Measurements from ENCODE around the gene ADA. TPM values are rescaled to one million over a fixed set of nuclear protein-coding genes. Genes with fewer than 3 reads are reported as not detected.
"Not testable (repeated sequence)": the region's sequence is repeated elsewhere in the genome, so short reads cannot be mapped to it uniquely, and the experiment has no call there.

ADA gene
- total RNA-seq, 1 donor: 14.4 TPM

GRCh38 chr20:44596876-44597275 lies 54.6 kb downstream of the ADA start:
- Histone ChIP-seq H3K9me3 (ENCODE audit: low read depth, low read length) (no peaks in the 10 kb centered on the region), H3K4me3 (ENCODE audit: low read length) (no peak overlapping the region), H3K27me3 (ENCODE audit: insufficient read depth, low read length) (no peaks in the 10 kb centered on the region), H3K4me1 (ENCODE audit: insufficient read depth, low read length) (peaks cover 75% of the 10 kb centered on the region)

GRCh38 chr20:44596010-44596409 lies 55.5 kb downstream of the ADA start:
- no peaks in the 10 kb centered on the region for H3K27me3 ChIP-seq (ENCODE audit: insufficient read depth, low read length)
- peaks cover 72% of the 10 kb centered on the region for H3K4me1 ChIP-seq (ENCODE audit: insufficient read depth, low read length)
- no peaks in the 10 kb centered on the region for H3K9me3 ChIP-seq (ENCODE audit: low read depth, low read length)
- H3K4me3 ChIP-seq (ENCODE audit: low read length): no peak overlapping the region

- no peaks in the 10 kb centered on the region for H3K27me3 ChIP-seq (ENCODE audit: insufficient read depth, low read length)
- no peaks in the 10 kb centered on the region for H3K9me3 ChIP-seq (ENCODE audit: low read depth, low read length)
- H3K4me3 ChIP-seq (ENCODE audit: low read length): no peak overlapping the region
- peaks cover 59% of the 10 kb centered on the region for H3K4me1 ChIP-seq (ENCODE audit: insufficient read depth, low read length)
These were observed 56.8 kb downstream of the ADA start for GRCh38 chr20:44594730-44595129.

DNA sequence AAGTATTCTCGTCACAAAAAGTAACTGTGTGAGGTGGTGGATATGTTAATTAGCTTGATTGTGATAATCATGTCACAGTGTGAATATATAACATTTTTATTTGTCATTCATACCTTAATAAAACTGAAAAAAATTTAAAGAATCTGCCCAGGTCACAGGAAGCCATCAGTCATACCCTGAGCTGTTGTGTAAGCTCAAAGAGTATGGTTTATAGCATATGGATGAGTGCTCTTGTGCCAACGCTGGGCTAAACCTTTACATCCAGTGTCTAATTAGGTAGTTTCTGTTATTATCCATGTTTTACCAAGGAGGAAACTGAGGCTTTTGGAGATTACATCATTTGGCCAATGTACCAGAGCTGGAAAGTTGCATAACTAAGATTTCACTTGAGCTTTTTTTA lies 57.7 kb downstream of the ADA start:
- Histone ChIP-seq H3K4me1 (ENCODE audit: insufficient read depth, low read length) (peaks cover 49% of the 10 kb centered on the region), H3K27me3 (ENCODE audit: insufficient read depth, low read length) (no peaks in the 10 kb centered on the region), H3K4me3 (ENCODE audit: low read length) (no peak overlapping the region), H3K9me3 (ENCODE audit: low read depth, low read length) (no peaks in the 10 kb centered on the region)

DNA sequence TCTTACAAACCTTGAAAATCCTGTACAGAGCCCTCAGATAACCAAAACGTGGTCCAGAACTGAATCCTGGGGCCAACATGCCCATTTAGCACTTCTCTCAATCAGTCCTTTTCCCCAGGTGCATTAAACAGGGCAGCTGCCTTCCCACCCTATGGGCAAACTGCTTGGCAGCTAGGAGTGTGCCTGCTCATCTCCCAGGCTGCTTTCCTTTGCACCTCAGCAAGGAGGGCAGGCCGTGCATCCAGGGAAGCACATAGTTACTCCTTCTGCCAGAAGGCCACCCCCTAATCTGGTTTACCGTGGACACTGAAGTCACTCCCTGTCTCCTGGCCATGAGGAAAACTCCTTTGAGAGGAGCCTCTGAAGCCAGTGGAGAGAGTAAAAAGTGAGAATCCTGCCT lies 59.1 kb downstream of the ADA start:
- Histone ChIP-seq H3K27me3 (ENCODE audit: insufficient read depth, low read length) (no peaks in the 10 kb centered on the region), H3K9me3 (ENCODE audit: low read depth, low read length) (no peaks in the 10 kb centered on the region), H3K4me1 (ENCODE audit: insufficient read depth, low read length) (peaks cover 41% of the 10 kb centered on the region), H3K4me3 (ENCODE audit: low read length) (no peak overlapping the region)

GRCh38 chr20:44590980-44591778 lies 60.3 kb downstream of the ADA start:
- peaks cover 42% of the 10 kb centered on the region for H3K4me1 ChIP-seq (ENCODE audit: insufficient read depth, low read length)
- no peaks in the 10 kb centered on the region for H3K27me3 ChIP-seq (ENCODE audit: insufficient read depth, low read length)
- no peak overlapping the region for H3K4me3 ChIP-seq (ENCODE audit: low read length)

DNA sequence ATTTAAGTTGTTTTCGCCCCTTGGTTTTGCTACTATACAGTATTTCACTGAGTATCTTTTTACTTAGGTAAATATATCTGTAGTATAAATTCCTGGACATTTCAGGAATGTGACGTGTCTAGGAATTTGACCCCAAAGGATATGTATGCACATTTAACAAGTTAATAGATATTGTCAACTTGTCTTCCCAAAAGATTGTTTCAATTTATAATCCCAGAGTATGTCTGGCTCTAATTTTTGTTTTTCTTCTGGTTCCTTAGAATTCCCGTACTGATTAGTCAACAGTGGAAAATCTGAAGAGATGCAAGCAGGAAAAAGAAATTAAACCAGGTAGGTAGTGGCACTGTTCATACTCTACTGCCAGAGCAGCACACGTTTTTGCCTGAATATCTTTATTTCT lies 62.0 kb downstream of the ADA start:
- no peaks in the 10 kb centered on the region for H3K27me3 ChIP-seq (ENCODE audit: insufficient read depth, low read length)
- H3K9me3 ChIP-seq (ENCODE audit: low read depth, low read length): no peaks in the 10 kb centered on the region
- H3K4me1 ChIP-seq (ENCODE audit: insufficient read depth, low read length): peaks cover 50% of the 10 kb centered on the region

More at GRCh38 chr20:44590980-44591778, 60.3 kb downstream of the ADA start:
- no peaks in the 10 kb centered on the region for H3K9me3 ChIP-seq (ENCODE audit: low read depth, low read length)

DNA sequence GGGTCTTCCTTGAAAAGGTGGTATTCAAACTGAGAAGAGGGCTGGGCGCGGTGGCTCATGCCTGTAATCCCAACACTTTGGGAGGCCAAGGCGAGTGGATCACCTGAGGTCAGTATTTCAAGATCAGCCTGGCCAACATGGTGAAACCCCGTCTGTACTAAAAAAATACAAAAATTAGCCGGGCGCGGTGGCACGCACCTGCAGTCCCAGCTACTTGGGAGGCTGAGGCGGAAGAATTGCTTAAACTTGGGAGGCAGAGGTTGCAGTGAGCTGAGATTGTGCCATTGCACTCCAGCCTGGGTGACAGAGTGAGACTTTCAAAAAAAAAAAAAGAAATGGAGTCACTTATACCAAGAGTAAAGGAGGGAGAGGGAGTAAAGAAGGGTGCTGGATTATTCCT lies 63.2 kb downstream of the ADA start:
- H3K4me3 ChIP-seq (ENCODE audit: low read length); H3K27me3 ChIP-seq (ENCODE audit: insufficient read depth, low read length); H3K9me3 ChIP-seq (ENCODE audit: low read depth, low read length): not testable (repeated sequence)
- peaks cover 38% of the 10 kb centered on the region for H3K4me1 ChIP-seq (ENCODE audit: insufficient read depth, low read length)

More for the DNA sequence above, 62.0 kb downstream of the ADA start:
- H3K4me3 ChIP-seq (ENCODE audit: low read length): no peak overlapping the region

DNA sequence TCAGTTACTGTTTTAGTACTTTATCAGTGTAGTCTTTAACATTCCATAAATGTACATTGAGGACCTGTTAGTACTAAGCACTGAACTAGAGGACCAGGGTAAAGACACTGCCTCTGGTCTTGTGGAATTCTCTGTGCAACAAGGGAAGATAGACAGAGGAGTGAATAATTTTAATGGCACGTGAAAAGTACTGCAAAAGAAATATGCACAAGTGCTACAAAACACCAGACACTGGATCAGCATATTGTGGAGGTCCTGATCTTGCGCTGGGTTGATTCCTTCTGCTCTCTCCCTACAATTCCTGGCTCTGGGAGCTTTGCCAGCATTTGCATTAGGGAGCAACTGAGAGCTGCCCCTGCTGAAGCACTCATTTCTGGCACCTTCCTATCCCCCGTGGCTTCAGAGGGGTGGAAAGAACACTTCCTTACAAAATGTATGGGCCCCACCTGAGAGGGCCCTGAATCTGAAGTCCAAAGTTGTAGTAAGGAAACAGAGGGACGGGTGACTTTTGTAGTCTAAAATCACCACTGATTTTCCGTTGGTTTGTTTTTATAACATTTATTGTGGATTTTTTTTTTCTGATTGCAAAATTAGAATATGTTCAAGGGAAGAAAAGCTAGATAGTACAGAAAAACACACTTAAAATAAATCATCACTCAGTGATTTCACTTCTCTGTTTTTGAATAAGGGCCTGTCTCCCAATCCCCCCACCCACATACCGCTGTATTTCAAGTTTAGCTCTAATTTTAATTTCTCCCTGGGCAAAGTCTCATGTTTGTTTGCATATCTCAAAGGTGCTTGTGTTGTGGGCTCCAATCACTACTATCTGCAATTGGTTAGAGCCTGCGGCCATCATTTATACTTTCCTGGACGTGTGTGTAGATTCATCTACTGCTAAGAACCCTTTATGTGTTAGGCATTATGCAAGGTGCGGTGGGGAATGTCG lies 64.2 kb downstream of the ADA start:
- no peak overlapping the region for H3K4me3 ChIP-seq (ENCODE audit: low read length)
- H3K27me3 ChIP-seq (ENCODE audit: insufficient read depth, low read length): no peaks in the 10 kb centered on the region
- H3K4me1 ChIP-seq (ENCODE audit: insufficient read depth, low read length): peaks cover 43% of the 10 kb centered on the region
- no peaks in the 10 kb centered on the region for H3K9me3 ChIP-seq (ENCODE audit: low read depth, low read length)

DNA sequence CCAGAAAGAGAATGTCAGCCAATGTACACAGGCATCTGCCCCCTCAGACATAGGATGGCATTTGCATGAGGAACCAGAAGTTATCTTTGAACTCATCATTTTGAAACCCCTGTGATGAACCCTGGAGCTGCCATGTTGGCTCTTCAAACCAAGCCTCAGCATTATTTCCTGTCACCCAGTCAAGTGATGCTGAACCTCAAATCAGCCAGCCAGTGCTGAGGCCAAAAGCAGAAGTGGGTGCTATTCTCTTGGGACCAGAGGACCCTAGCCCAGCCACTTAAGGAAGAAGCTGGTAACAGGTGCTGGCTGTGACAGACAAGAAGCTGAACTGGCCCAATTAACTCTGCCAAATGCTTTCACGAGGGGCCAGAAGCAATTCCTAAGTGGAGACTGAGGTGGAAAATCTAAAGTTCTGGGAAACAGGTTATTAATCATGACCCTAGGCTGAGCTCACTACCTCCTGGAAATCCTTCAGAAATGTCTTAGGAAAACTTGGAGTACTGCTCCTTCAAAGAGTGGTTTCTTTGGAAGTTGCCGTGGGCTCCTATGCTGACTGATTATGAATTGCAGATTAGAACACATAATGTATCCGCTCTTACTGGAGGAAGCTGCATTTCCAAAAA lies 65.1 kb downstream of the ADA start:
- no peaks in the 10 kb centered on the region for H3K9me3 ChIP-seq (ENCODE audit: low read depth, low read length)
- H3K27me3 ChIP-seq (ENCODE audit: insufficient read depth, low read length): no peaks in the 10 kb centered on the region
- peaks cover 48% of the 10 kb centered on the region for H3K4me1 ChIP-seq (ENCODE audit: insufficient read depth, low read length)
- no peak overlapping the region for H3K4me3 ChIP-seq (ENCODE audit: low read length)

DNA sequence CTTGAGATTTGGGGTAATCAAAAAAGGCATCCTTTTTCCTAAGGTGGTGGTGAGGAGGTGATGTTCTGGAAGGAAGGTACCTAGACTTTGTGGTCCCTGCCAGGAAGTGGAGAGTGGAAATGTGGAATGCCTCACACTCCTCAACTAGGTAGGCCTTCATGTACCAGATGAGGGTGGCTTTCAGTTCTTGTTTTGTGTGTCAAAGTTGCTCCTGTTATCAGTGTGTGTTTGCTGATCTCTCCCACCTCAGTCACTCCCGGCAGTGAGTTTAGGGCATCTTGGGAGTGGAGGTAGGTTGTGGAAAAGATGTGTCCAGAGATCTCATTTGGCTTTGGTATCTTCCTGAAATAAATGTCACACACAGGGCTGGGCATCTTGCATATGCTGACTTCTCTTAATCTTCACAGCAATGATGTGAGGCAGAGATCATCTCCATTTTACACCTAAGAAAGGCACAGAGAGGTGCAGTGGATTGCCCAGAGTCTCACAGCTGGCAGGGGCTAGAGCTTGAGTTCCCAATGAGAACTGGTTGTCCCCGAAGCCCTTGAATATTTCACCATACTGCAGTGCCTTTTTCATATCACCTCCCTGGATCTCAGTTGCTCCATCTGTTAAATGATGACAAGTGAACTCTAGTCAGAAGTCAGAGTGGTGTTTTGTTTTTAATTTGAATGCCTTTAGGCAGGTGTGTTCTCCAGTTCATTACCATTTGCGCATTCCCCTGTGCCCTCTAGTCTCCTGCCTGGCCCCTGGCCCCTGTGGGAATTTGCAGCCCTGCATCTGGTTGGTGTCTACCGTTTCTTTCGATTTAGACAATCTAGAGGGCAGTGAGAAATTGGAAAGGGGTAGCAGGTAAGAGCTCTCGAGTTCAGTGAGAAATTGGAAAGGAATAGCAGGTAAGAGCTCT lies 66.2 kb downstream of the ADA start:
- Histone ChIP-seq H3K27me3 (ENCODE audit: insufficient read depth, low read length) (no peaks in the 10 kb centered on the region), H3K4me3 (ENCODE audit: low read length) (no peak overlapping the region), H3K4me1 (ENCODE audit: insufficient read depth, low read length) (peaks cover 50% of the 10 kb centered on the region), H3K9me3 (ENCODE audit: low read depth, low read length) (no peaks in the 10 kb centered on the region)

- Histone ChIP-seq H3K9me3 (ENCODE audit: low read depth, low read length) (no peaks in the 10 kb centered on the region), H3K27me3 (ENCODE audit: insufficient read depth, low read length) (no peaks in the 10 kb centered on the region), H3K4me1 (ENCODE audit: insufficient read depth, low read length) (peaks cover 58% of the 10 kb centered on the region), H3K4me3 (ENCODE audit: low read length) (no peak overlapping the region)
These were observed 67.3 kb downstream of the ADA start for GRCh38 chr20:44584162-44584561.

GRCh38 chr20:44583157-44583556 lies 68.3 kb downstream of the ADA start:
- H3K4me1 ChIP-seq (ENCODE audit: insufficient read depth, low read length): peaks cover 58% of the 10 kb centered on the region
- H3K27me3 ChIP-seq (ENCODE audit: insufficient read depth, low read length): no peaks in the 10 kb centered on the region
- H3K4me3 ChIP-seq (ENCODE audit: low read length): peak overlapping the region; percentile 25
- no peaks in the 10 kb centered on the region for H3K9me3 ChIP-seq (ENCODE audit: low read depth, low read length)

DNA sequence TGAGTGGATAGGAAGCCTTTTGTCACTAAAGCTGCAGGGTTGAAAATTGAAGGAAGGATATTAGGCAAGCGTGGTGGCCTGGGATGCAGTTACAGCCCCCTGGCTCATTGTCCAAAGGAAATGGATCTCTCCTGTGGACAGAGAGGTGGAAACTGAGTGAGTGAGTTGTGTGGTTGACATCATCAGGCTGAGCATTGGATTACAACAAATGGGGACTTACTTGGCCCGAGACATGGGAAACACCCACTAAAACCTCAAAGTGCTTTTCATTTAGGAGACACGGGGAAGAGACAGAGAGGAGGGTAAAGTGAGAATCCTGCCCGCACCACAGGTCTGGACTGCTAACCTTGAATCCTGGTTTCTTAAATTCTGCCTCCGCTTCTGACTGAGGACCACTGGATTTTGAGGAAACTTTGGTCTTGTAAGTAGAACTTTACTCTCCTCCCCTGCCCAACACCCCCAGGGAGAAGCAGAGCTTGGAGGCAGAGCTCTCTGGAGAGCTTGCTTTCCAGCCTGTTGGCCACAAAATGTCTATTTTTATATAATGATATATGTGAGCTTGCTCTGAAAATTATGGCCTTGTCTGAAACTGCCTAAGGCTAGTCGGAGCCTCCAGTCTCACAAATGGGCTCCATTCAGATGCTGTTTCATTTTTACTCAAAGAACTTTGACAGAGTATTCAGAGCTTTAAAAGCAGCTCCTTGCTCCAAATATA lies 69.0 kb downstream of the ADA start, which contains the start of gene PKIG:
PKIG (plus strand) TSS at position 269 of the 715 bp plus-strand sequence. CDS start 31,978 bp downstream, outside the sequence.
- peaks cover 59% of the 10 kb centered on the region for H3K4me1 ChIP-seq (ENCODE audit: insufficient read depth, low read length)
- no peaks in the 10 kb centered on the region for H3K9me3 ChIP-seq (ENCODE audit: low read depth, low read length)
- no peaks in the 10 kb centered on the region for H3K27me3 ChIP-seq (ENCODE audit: insufficient read depth, low read length)
- H3K4me3 ChIP-seq (ENCODE audit: low read length): peak within 1 kb of the TSS; percentile 25
